HCT116 (cell line): ENCODE data around the gene C1QTNF3.
"Not testable (repeated sequence)": the region's sequence is repeated elsewhere in the genome, so short reads cannot be mapped to it uniquely, and the experiment has no call there.

Experiments
- ELF1 ChIP-seq: IDR thresholded peaks from 2 replicates; pipeline ENCODE4 v1.6.1; 2012; ENCODE audit warnings: low read depth, borderline replicate concordance
- EZH2 ChIP-seq: fragments of 200-600 bp; sonication (generic); IDR thresholded peaks from 2 replicates; pipeline ENCODE4 v1.6.1; 2017; ENCODE audit warnings: antibody characterized with exemption, mixed run types
- EZH2phosphoT487 ChIP-seq: fragments of 200-600 bp; IDR thresholded peaks from 2 replicates; pipeline ENCODE4 v1.6.1; 2018; ENCODE audit warnings: antibody characterized with exemption, borderline replicate concordance
- JUND ChIP-seq: IDR thresholded peaks from 2 replicates; pipeline ENCODE4 v1.6.1; 2012
- POLR2A ChIP-seq: IDR thresholded peaks from 2 replicates; pipeline ENCODE4 v1.7.0; 2011; ENCODE audit warnings: borderline replicate concordance; ENCODE audit not compliant: insufficient read depth, insufficient read length; ENCODE audit errors: extremely low read depth
- POLR2AphosphoS5 ChIP-seq: IDR thresholded peaks from 2 replicates; pipeline ENCODE4 v1.6.1; 2011; ENCODE audit warnings: mild to moderate bottlenecking, low read depth, low read length, moderate library complexity
- TCF7L2 ChIP-seq: IDR thresholded peaks from 2 replicates; pipeline ENCODE4 v1.7.0; 2011; ENCODE audit warnings: borderline replicate concordance, inconsistent platforms; ENCODE audit not compliant: insufficient read depth, insufficient read length; ENCODE audit errors: extremely low read depth
- ZFX ChIP-seq: fragments of 450-650 bp; IDR thresholded peaks from 2 replicates; pipeline ENCODE4 v1.6.1; 2017
- TF ChIP-seq, protein P1 (sequence below): IDR thresholded peaks from 2 replicates; pipeline ENCODE4 v1.6.1; 2012
- TF ChIP-seq, protein P2 (sequence below), 3 experiments: fragments of 200-600 bp in 1 of 3; sonication (generic) in 1 of 3; IDR thresholded peaks in 2 of 3; conservative IDR thresholded peaks in 1 of 3; 2 replicates each; pipeline ENCODE4 v1.5.1; 2012 to 2017; ENCODE audit warnings: low read depth in 2 of 3, low read length in 2 of 3, antibody characterized with exemption in 1 of 3, borderline replicate concordance in 1 of 3, control low read depth in 1 of 3, mild to moderate bottlenecking in 1 of 3, mixed read lengths in 1 of 3, mixed run types in 1 of 3, moderate library complexity in 1 of 3; ENCODE audit not compliant: insufficient read depth in 1 of 3
- TF ChIP-seq, protein P3 (sequence below): IDR thresholded peaks from 2 replicates; pipeline ENCODE4 v1.6.1; 2012; ENCODE audit warnings: low read depth

DNA sequence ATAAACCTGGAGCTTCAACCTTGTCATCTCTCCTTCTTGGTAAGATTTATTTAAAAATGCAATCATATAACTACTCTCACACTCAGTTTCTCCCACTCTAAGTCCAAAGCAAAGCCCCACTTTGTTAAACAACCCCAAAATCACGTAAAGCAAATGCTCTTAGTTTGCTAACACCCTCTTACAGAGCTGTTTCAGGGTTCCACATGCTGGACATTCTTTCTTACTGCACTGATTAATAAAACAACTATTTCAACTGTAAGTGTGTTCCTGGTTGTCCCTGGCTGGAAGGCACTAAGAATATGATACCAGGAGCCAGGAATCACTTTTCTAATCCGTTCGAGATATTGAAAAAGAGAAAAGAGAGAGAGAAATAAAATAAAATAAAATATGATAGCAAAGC, 31.5 kb upstream of the C1QTNF3 start:
- TF ChIP-seq JUND, TCF7L2, EZH2, ZFX, POLR2AphosphoS5, POLR2A, ELF1, EZH2phosphoT487: not testable (repeated sequence)
- TF ChIP-seq, protein P1, sequence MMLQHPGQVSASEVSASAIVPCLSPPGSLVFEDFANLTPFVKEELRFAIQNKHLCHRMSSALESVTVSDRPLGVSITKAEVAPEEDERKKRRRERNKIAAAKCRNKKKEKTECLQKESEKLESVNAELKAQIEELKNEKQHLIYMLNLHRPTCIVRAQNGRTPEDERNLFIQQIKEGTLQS: not testable (repeated sequence)
- TF ChIP-seq, protein P2, sequence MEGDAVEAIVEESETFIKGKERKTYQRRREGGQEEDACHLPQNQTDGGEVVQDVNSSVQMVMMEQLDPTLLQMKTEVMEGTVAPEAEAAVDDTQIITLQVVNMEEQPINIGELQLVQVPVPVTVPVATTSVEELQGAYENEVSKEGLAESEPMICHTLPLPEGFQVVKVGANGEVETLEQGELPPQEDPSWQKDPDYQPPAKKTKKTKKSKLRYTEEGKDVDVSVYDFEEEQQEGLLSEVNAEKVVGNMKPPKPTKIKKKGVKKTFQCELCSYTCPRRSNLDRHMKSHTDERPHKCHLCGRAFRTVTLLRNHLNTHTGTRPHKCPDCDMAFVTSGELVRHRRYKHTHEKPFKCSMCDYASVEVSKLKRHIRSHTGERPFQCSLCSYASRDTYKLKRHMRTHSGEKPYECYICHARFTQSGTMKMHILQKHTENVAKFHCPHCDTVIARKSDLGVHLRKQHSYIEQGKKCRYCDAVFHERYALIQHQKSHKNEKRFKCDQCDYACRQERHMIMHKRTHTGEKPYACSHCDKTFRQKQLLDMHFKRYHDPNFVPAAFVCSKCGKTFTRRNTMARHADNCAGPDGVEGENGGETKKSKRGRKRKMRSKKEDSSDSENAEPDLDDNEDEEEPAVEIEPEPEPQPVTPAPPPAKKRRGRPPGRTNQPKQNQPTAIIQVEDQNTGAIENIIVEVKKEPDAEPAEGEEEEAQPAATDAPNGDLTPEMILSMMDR (IDR thresholded peaks at IDR 0.05 in 2 of 3, conservative IDR thresholded peaks at IDR 0.05 in 1 of 3; ENCODE audit: borderline replicate concordance in 1 of 3, insufficient read depth in 1 of 3, low read depth in 2 of 3, low read length in 2 of 3): not testable (repeated sequence)
- TF ChIP-seq, protein P3, sequence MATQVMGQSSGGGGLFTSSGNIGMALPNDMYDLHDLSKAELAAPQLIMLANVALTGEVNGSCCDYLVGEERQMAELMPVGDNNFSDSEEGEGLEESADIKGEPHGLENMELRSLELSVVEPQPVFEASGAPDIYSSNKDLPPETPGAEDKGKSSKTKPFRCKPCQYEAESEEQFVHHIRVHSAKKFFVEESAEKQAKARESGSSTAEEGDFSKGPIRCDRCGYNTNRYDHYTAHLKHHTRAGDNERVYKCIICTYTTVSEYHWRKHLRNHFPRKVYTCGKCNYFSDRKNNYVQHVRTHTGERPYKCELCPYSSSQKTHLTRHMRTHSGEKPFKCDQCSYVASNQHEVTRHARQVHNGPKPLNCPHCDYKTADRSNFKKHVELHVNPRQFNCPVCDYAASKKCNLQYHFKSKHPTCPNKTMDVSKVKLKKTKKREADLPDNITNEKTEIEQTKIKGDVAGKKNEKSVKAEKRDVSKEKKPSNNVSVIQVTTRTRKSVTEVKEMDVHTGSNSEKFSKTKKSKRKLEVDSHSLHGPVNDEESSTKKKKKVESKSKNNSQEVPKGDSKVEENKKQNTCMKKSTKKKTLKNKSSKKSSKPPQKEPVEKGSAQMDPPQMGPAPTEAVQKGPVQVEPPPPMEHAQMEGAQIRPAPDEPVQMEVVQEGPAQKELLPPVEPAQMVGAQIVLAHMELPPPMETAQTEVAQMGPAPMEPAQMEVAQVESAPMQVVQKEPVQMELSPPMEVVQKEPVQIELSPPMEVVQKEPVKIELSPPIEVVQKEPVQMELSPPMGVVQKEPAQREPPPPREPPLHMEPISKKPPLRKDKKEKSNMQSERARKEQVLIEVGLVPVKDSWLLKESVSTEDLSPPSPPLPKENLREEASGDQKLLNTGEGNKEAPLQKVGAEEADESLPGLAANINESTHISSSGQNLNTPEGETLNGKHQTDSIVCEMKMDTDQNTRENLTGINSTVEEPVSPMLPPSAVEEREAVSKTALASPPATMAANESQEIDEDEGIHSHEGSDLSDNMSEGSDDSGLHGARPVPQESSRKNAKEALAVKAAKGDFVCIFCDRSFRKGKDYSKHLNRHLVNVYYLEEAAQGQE: not testable (repeated sequence)
